Neural cell (in vitro differentiated cells): ENCODE measurements around the gene SPRR2G. TPM values are rescaled to one million over a fixed set of nuclear protein-coding genes. Genes with fewer than 3 reads are reported as not detected.

Experiments
- H2AFZ ChIP-seq: fragments of 200-600, 300-800 bp; sonication (generic), shearing (Covaris generic); 2 replicates; pipeline ENCODE4 v1.6.0; 2014; ENCODE audit warnings: low read depth, mild to moderate bottlenecking, antibody characterized with exemption, low read length, moderate library complexity
- H3F3A ChIP-seq: fragments of 200-600 bp; shearing (Covaris generic); 2 replicates; pipeline ENCODE4 v1.6.1; 2016; ENCODE audit warnings: mild to moderate bottlenecking, moderate library complexity, mixed read lengths, antibody characterized with exemption, low read length; ENCODE audit not compliant: insufficient read depth, poor library complexity, severe bottlenecking
- H3K27ac ChIP-seq: fragments of 200-600, 300-800 bp; sonication (generic), shearing (Covaris generic); 2 replicates; pipeline ENCODE4 v1.5.1; 2014; ENCODE audit warnings: mild to moderate bottlenecking, low read length, moderate library complexity
- H3K27me3 ChIP-seq: fragments of 300-800, 200-600 bp; sonication (generic), shearing (Covaris generic); 2 replicates; pipeline ENCODE4 v1.6.0; 2014; ENCODE audit warnings: mild to moderate bottlenecking, low read depth, low read length, moderate library complexity; ENCODE audit not compliant: insufficient read depth
- H3K36me3 ChIP-seq: fragments of 300-800, 200-600 bp; sonication (generic), shearing (Covaris generic); 2 replicates; pipeline ENCODE4 v1.5.1; 2014; ENCODE audit warnings: mild to moderate bottlenecking, antibody characterized with exemption, low read length, moderate library complexity; ENCODE audit not compliant: insufficient read depth
- H3K4me2 ChIP-seq: fragments of 300-800, 200-600 bp; sonication (generic), shearing (Covaris generic); 2 replicates; pipeline ENCODE4 v1.6.0; 2014; ENCODE audit warnings: mild to moderate bottlenecking, low read length
- H3K4me3 ChIP-seq: fragments of 300-800, 200-600 bp; sonication (generic), shearing (Covaris generic); 2 replicates; pipeline ENCODE4 v1.5.1; 2014; ENCODE audit warnings: mild to moderate bottlenecking, low read length, moderate library complexity
- H3K79me2 ChIP-seq: fragments of 200-600 bp; shearing (Covaris generic); replicated peaks from 2 replicates; pipeline ENCODE4 v1.6.0; 2014; ENCODE audit warnings: mild to moderate bottlenecking, low read length, moderate library complexity; ENCODE audit not compliant: insufficient read depth
- H3K9ac ChIP-seq: fragments of 300-800, 200-600 bp; sonication (generic), shearing (Covaris generic); 2 replicates; pipeline ENCODE4 v1.6.1; 2016; ENCODE audit warnings: mild to moderate bottlenecking, low read length, mixed read lengths
- H3K9me2 ChIP-seq: fragments of 200-600 bp; shearing (Covaris generic); 2 replicates; pipeline ENCODE4 v1.6.1; 2016; ENCODE audit warnings: mild to moderate bottlenecking, low read length, mixed read lengths; ENCODE audit not compliant: insufficient read depth
- H3K9me3 ChIP-seq: fragments of 200-600, 300-800 bp; sonication (generic), shearing (Covaris generic); 2 replicates; pipeline ENCODE4 v1.6.1; 2016; ENCODE audit warnings: mild to moderate bottlenecking, mixed run types, low read length, moderate library complexity, mixed read lengths
- H4K20me1 ChIP-seq: fragments of 200-600 bp; shearing (Covaris generic); 2 replicates; pipeline ENCODE4 v1.6.1; 2016; ENCODE audit warnings: mild to moderate bottlenecking, mixed run types; ENCODE audit not compliant: insufficient read depth
- CTCF ChIP-seq: fragments of 450-650 bp; IDR thresholded peaks from 2 replicates; pipeline ENCODE4 v1.5.1; 2014; ENCODE audit warnings: antibody characterized with exemption, mild to moderate bottlenecking, moderate library complexity; ENCODE audit not compliant: poor library complexity, severe bottlenecking
- EP300 ChIP-seq: fragments of 450-650 bp; conservative IDR thresholded peaks from 2 replicates; pipeline ENCODE4 v1.6.1; 2014; ENCODE audit warnings: antibody characterized with exemption, mild to moderate bottlenecking, moderate library complexity; ENCODE audit not compliant: poor library complexity, severe bottlenecking
- EZH2 ChIP-seq: fragments of 200-600, 300-800 bp; shearing (Covaris generic), sonication (generic); IDR thresholded peaks from 2 replicates; pipeline ENCODE4 v1.6.1; 2014; ENCODE audit warnings: antibody characterized with exemption, low read length, borderline replicate concordance, mild to moderate bottlenecking; ENCODE audit not compliant: insufficient read depth, poor library complexity, severe bottlenecking
- MXI1 ChIP-seq: fragments of 450-650 bp; conservative IDR thresholded peaks from 2 replicates; pipeline ENCODE4 v1.6.1; 2014; ENCODE audit warnings: antibody characterized with exemption, mild to moderate bottlenecking; ENCODE audit not compliant: poor library complexity, severe bottlenecking
- POLR2AphosphoS5 ChIP-seq: IDR thresholded peaks from 2 replicates; pipeline ENCODE4 v1.6.1; 2012
- RAD21 ChIP-seq: fragments of 450-650 bp; conservative IDR thresholded peaks from 2 replicates; pipeline ENCODE4 v1.6.1; 2014; ENCODE audit warnings: antibody characterized with exemption, mild to moderate bottlenecking, moderate library complexity
- REST ChIP-seq: IDR thresholded peaks from 2 replicates; pipeline ENCODE4 v1.6.1; 2012; ENCODE audit warnings: borderline replicate concordance
- SMC3 ChIP-seq: fragments of 450-650 bp; conservative IDR thresholded peaks from 2 replicates; pipeline ENCODE4 v1.6.1; 2014; ENCODE audit warnings: antibody characterized with exemption, mild to moderate bottlenecking, moderate library complexity; ENCODE audit not compliant: poor library complexity
- TAF1 ChIP-seq: IDR thresholded peaks from 2 replicates; pipeline ENCODE4 v1.6.1; 2012; ENCODE audit warnings: low read depth
- polyA plus RNA-seq: library from polyadenylated mRNA; depleted of rRNA; stranded (reverse); fragments of >200 nt; gene quantifications from 2 replicates; pipeline ENCODE4 v1.2.3, GENCODE V29; 2014

SPRR2G gene
- polyA plus RNA-seq, 1 donor from 2014 or later, result not detected

GRCh38 chr1:153194331-153195050 is 43.8 kb upstream of the SPRR2G start:
- Histone ChIP-seq H3K36me3 (no peaks in the 10 kb centered on the region), H3K9me2 (no peaks in the 10 kb centered on the region), H2AFZ (no peak overlapping the region), H3K9me3 (no peaks in the 10 kb centered on the region), H3K79me2 (no peaks in the 10 kb centered on the region), H3K4me2 (no peak overlapping the region), H3K27ac (no peak overlapping the region), H3K9ac (no peak overlapping the region), H3F3A (no peaks in the 10 kb centered on the region), H4K20me1 (no peaks in the 10 kb centered on the region), H3K4me3 (no peak overlapping the region), H3K27me3 (no peaks in the 10 kb centered on the region)
- TF ChIP-seq SMC3, result no peak
- no peak for TF ChIP-seq MXI1
- no peak for TF ChIP-seq POLR2AphosphoS5
- no peak for TF ChIP-seq TAF1
- no peak for TF ChIP-seq EP300
- no peak for TF ChIP-seq RAD21
- TF ChIP-seq EZH2, result no peak
- no peak for TF ChIP-seq CTCF
- no peak for TF ChIP-seq REST

GRCh38 chr1:153192697-153193096 is 42.0 kb upstream of the SPRR2G start:
- no peaks in the 10 kb centered on the region for H3K9me2 ChIP-seq
- H3F3A ChIP-seq, result no peaks in the 10 kb centered on the region
- H3K27me3 ChIP-seq, result no peaks in the 10 kb centered on the region
- no peaks in the 10 kb centered on the region for H3K36me3 ChIP-seq
- no peak overlapping the region for H3K27ac ChIP-seq
- no peaks in the 10 kb centered on the region for H4K20me1 ChIP-seq
- no peaks in the 10 kb centered on the region for H3K79me2 ChIP-seq
- no peak overlapping the region for H3K4me2 ChIP-seq
- no peak for TF ChIP-seq REST
- TF ChIP-seq EZH2, result no peak
- no peak for TF ChIP-seq TAF1
- TF ChIP-seq CTCF, result peak; percentile 49
- TF ChIP-seq MXI1, result no peak
- TF ChIP-seq POLR2AphosphoS5, result no peak
- peak; percentile 49 for TF ChIP-seq RAD21
- no peak for TF ChIP-seq EP300
- peak; percentile 31 for TF ChIP-seq SMC3
- H2AFZ ChIP-seq, result no peak overlapping the region
- no peak overlapping the region for H3K4me3 ChIP-seq
- H3K9me3 ChIP-seq, result no peaks in the 10 kb centered on the region
- H3K9ac ChIP-seq, result no peak overlapping the region
